Activated T-helper 17 cell treated with anti-CD3 and anti-CD28 coated beads, Interleukin-2, amount 50 U/mL, for 72 hours (primary cell): ENCODE measurements around the gene TSPAN2. TPM values are rescaled to one million over a fixed set of nuclear protein-coding genes. Genes with fewer than 3 reads are reported as not detected.

Source experiments
- ATAC-seq: fragments of 150-1000 bp; cut with Tn5 transposase; replicated peaks from 2 replicates; pipeline ENCODE4 v1.10.0; 2021; ENCODE audit warnings: mild to moderate bottlenecking, moderate library complexity
- H3K27ac Mint-ChIP-seq: one replicate; pipeline ENCODE4 v1.8.0; 2022; ENCODE audit warnings: mixed read lengths
- H3K27me3 Mint-ChIP-seq: one replicate; pipeline ENCODE4 v1.8.0; 2022; ENCODE audit warnings: mixed read lengths
- H3K36me3 Mint-ChIP-seq: one replicate; pipeline ENCODE4 v1.8.0; 2022; ENCODE audit warnings: low read depth, mild to moderate bottlenecking, mixed read lengths
- H3K4me1 Mint-ChIP-seq: one replicate; pipeline ENCODE4 v1.8.0; 2022; ENCODE audit warnings: mixed read lengths
- H3K4me3 Mint-ChIP-seq: one replicate; pipeline ENCODE4 v1.8.0; 2022; ENCODE audit warnings: mild to moderate bottlenecking, mixed read lengths
- H3K9me3 Mint-ChIP-seq: one replicate; pipeline ENCODE4 v1.8.0; 2022; ENCODE audit warnings: mixed read lengths
- total RNA-seq, 2 donors: library from RNA; stranded (reverse); gene quantifications; one replicate each; pipeline ENCODE4 v1.2.3, GENCODE V29; 2022

Gene TSPAN2
- total RNA-seq, 2 donors from 2014 or later = 0.95 to 2.5 TPM

- H3K9me3 Mint-ChIP-seq = no peaks in the 10 kb centered on the region
These were observed 76.9 kb downstream of the TSPAN2 start for GRCh38 chr1:115012434-115012833.

GRCh38 chr1:115012006-115012405, 77.3 kb downstream of the TSPAN2 start:
- Mint-ChIP-seq H3K4me3 (no peak overlapping the region), H3K4me1 (no peaks in the 10 kb centered on the region), H3K27me3 (no peaks in the 10 kb centered on the region), H3K9me3 (no peaks in the 10 kb centered on the region), H3K36me3 (no peaks in the 10 kb centered on the region), H3K27ac (no peak overlapping the region)
- ATAC-seq = no peak

More at GRCh38 chr1:115012434-115012833, 76.9 kb downstream of the TSPAN2 start:
- no peak overlapping the region for H3K27ac Mint-ChIP-seq
- H3K4me3 Mint-ChIP-seq = no peak overlapping the region
- H3K36me3 Mint-ChIP-seq = no peaks in the 10 kb centered on the region
- ATAC-seq = no peak
- H3K27me3 Mint-ChIP-seq = no peaks in the 10 kb centered on the region
- no peaks in the 10 kb centered on the region for H3K4me1 Mint-ChIP-seq

- Mint-ChIP-seq H3K27me3 (peaks cover 6% of the 10 kb centered on the region), H3K36me3 (no peaks in the 10 kb centered on the region), H3K9me3 (no peaks in the 10 kb centered on the region), H3K27ac (no peak overlapping the region), H3K4me3 (no peak overlapping the region), H3K4me1 (no peaks in the 10 kb centered on the region)
- ATAC-seq = no peak
These were observed 83.1 kb downstream of the TSPAN2 start for GRCh38 chr1:115006191-115006590.

Other genes with a start within 250 kb of the TSPAN2 start
- not detected for gene SYCP1, start 234.6 kb downstream of the TSPAN2 start, total RNA-seq
- gene TSHB, start 59.7 kb downstream of the TSPAN2 start, total RNA-seq = not detected
- gene NGF, start 248.7 kb upstream of the TSPAN2 start, total RNA-seq = not detected